GM12878 (cell line): ENCODE results near the gene PPP3CA.

ENCODE experiments used
- ESRRA ChIP-seq: IDR thresholded peaks from 2 replicates; pipeline ENCODE4 v1.6.1; 2012; ENCODE audit warnings: mild to moderate bottlenecking, low read length, improper control_type of control experiment
- MYC ChIP-seq: IDR thresholded peaks from 2 replicates; pipeline ENCODE4 v1.6.1; 2011; ENCODE audit warnings: mild to moderate bottlenecking, low read length, moderate library complexity, inconsistent platforms; ENCODE audit not compliant: insufficient read depth, insufficient replicate concordance, insufficient read length, severe bottlenecking

DNA sequence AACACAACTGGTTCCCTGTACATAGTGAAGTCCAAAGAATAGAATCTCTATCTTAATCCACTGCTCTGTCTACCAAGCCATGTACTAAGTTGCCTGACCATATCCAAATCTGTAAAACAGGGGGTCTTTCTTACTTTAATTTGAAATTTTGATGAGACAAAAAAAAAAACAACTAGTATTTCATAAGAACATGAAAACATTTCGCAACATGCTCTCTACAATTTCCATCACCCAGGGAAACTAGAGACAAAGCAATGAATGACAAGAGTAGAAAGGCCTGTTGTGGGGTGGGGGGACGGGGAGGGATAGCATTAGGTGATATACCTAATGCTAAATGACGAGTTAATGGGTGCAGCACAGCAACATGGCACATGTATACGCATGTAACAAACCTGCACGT lies 279.9 kb downstream of the PPP3CA start:
- no peak for TF ChIP-seq ESRRA
- no peak for TF ChIP-seq MYC
